ENCODE data around the gene ALKBH6. TPM values are rescaled to one million over a fixed set of nuclear protein-coding genes. Genes with fewer than 3 reads are reported as not detected.

Gene ALKBH6
- total and polyA plus RNA-seq, 2 of the 13 experiments (the other 11 are each of a cell fraction or from before 2014, with no cell fraction given): 13.7 to 18.1 TPM

GRCh38 chr19:36008336-36008978 is 5.6 kb downstream of the ALKBH6 start, which contains the start of gene SYNE4 (continued):
- TF ChIP-seq SNAPC4 (CRISPR knock-in tag; IDR thresholded peaks at IDR 0.05): peak; percentile 82; the same call in 1 of the 2 replicates
- no peak for TF ChIP-seq ZNF576 (CRISPR knock-in tag; IDR thresholded peaks at IDR 0.05)
- no peak for TF ChIP-seq ZSCAN31 (CRISPR knock-in tag; IDR thresholded peaks at IDR 0.05; ENCODE audit: low read depth)
- no peak for TF ChIP-seq ATRX (CRISPR knock-in tag; IDR thresholded peaks at IDR 0.05; ENCODE audit: borderline replicate concordance)
- TF ChIP-seq MTA3 (CRISPR knock-in tag; IDR thresholded peaks at IDR 0.05): no peak
- peak; percentile 84 for TF ChIP-seq KDM5B (CRISPR knock-in tag; IDR thresholded peaks at IDR 0.05; ENCODE audit: borderline replicate concordance)
- 0 out of 2 replicates have a peak, but pooled peaks have one; percentile 21 for TF ChIP-seq PRDM15 (CRISPR knock-in tag; IDR thresholded peaks at IDR 0.05)
- no peak; the same call in 1 of the 2 replicates for TF ChIP-seq ZNF280D (CRISPR knock-in tag; IDR thresholded peaks at IDR 0.05)
- peak; percentile 52; the same call in 1 of the 2 replicates for TF ChIP-seq KLF12 (CRISPR knock-in tag; IDR thresholded peaks at IDR 0.05; ENCODE audit: borderline replicate concordance)
- TF ChIP-seq ZNF280B (CRISPR knock-in tag; IDR thresholded peaks at IDR 0.05; ENCODE audit: borderline replicate concordance): peak; percentile 78; the same call in 1 of the 2 replicates
- TF ChIP-seq ZKSCAN8 (CRISPR knock-in tag; IDR thresholded peaks at IDR 0.05; ENCODE audit: borderline replicate concordance): no peak
- no peak for TF ChIP-seq FOXM1 (CRISPR knock-in tag; IDR thresholded peaks at IDR 0.05)

All from HepG2 (cell line).